ENCODE results near the gene ATAD3C.
"Not testable (repeated sequence)": the region's sequence is repeated elsewhere in the genome, so short reads cannot be mapped to it uniquely, and the experiment has no call there.

ATAD3C gene

GRCh38 chr1:1432951-1433803, 16.3 kb upstream of the ATAD3C start:
- no peak for DNase-seq

GRCh38 chr1:1433804-1434130, 15.7 kb upstream of the ATAD3C start:
- no peak for DNase-seq

- no peak for DNase-seq
These were observed 15.2 kb upstream of the ATAD3C start for GRCh38 chr1:1434131-1434823.

- DNase-seq, result no peak
These were observed 14.7 kb upstream of the ATAD3C start for GRCh38 chr1:1434824-1435105.

GRCh38 chr1:1435106-1435903, 14.2 kb upstream of the ATAD3C start, which contains the start of gene VWA1:
VWA1 (plus strand) TSS chr1:1435690; CDS start chr1:1435749, 59 bp downstream.
- peak; percentile 63 for DNase-seq

- DNase-seq, result no peak
These were observed 13.4 kb upstream of the ATAD3C start for GRCh38 chr1:1435911-1436629.

GRCh38 chr1:1436630-1437032, 12.9 kb upstream of the ATAD3C start:
- DNase-seq, result no peak

GRCh38 chr1:1437033-1437903, 12.2 kb upstream of the ATAD3C start:
- no peak for DNase-seq

- DNase-seq, result no peak
These were observed 11.5 kb upstream of the ATAD3C start for GRCh38 chr1:1437904-1438376.

- no peak for DNase-seq
These were observed 10.7 kb upstream of the ATAD3C start for GRCh38 chr1:1438531-1439381.

- DNase-seq, result no peak
These were observed 9.8 kb upstream of the ATAD3C start for GRCh38 chr1:1439546-1440261.

GRCh38 chr1:1440262-1441001, 9.1 kb upstream of the ATAD3C start:
- DNase-seq, result no peak

- peak; percentile 39 for DNase-seq
These were observed 8.2 kb upstream of the ATAD3C start for GRCh38 chr1:1441002-1441888.

- DNase-seq, result no peak
These were observed 7.3 kb upstream of the ATAD3C start for GRCh38 chr1:1442069-1442770.

GRCh38 chr1:1446631-1447030, 2.9 kb upstream of the ATAD3C start:
- not testable (repeated sequence) for DNase-seq

- not testable (repeated sequence) for DNase-seq
These were observed 1.1 kb downstream of the ATAD3C start for GRCh38 chr1:1450616-1451015.

- no peak for DNase-seq
These were observed 2.3 kb downstream of the ATAD3C start for GRCh38 chr1:1451696-1452364.
